Ovary (tissue), 9 donors: ENCODE results near the gene TMPRSS4. TPM values are rescaled to one million over a fixed set of nuclear protein-coding genes. Genes with fewer than 3 reads are reported as not detected.

Source experiments
- DNase-seq, 5 donors: peaks; one replicate each; pipeline ENCODE4 v3.0.0-alpha.2; 2019 to 2020
- H3K27ac ChIP-seq, 2 donors: fragments of 200-600 bp; one replicate each; pipeline versions ENCODE4 v1.5.1 to v1.8.0; 2019 to 2022
- H3K27me3 ChIP-seq: fragments of 200-600 bp; one replicate; pipeline ENCODE4 v1.8.0; 2022
- H3K36me3 ChIP-seq: fragments of 200-600 bp; sonication (generic); one replicate; pipeline ENCODE4 v1.5.1; 2019
- H3K4me1 ChIP-seq: one replicate; pipeline ENCODE4 v1.8.1; 2013; ENCODE audit warnings: mild to moderate bottlenecking, moderate library complexity; ENCODE audit not compliant: insufficient read depth
- H3K4me3 ChIP-seq: fragments of 200-600 bp; sonication (generic); one replicate; pipeline ENCODE4 v1.5.1; 2017
- H3K9me3 ChIP-seq, 2 donors: fragments of 200-600 bp in 1 of 2; sonication (generic) in 1 of 2; one replicate each; pipeline versions ENCODE4 v1.5.1 to v1.8.1; 2013 to 2019; ENCODE audit warnings: mild to moderate bottlenecking in 1 of 2, moderate library complexity in 1 of 2
- EP300 ChIP-seq: sonication (generic); formaldehyde crosslinking; IDR thresholded peaks from one replicate; pipeline ENCODE4 v1.6.1; 2017; ENCODE audit warnings: antibody characterized with exemption
- POLR2A ChIP-seq: fragments of 450-650 bp; IDR thresholded peaks from one replicate; pipeline ENCODE4 v1.6.1; 2017; ENCODE audit warnings: antibody characterized with exemption, mild to moderate bottlenecking, moderate library complexity
- WGBS, 3 donors: extraction: QIAGEN DNeasy Blood & Tissue Kit in 1 of 3; methylation state at CpG; one replicate each; pipeline versions ENCODE4 v1.1.5 to v1.1.7; 2013 to 2017; 5-methylcytosine and 5-hydroxymethylcytosine counted together
- intact Hi-C, 4 donors: fragments of 100-400 bp; cut with DNase I; formaldehyde crosslinking; loops; one replicate each; pipeline versions ENCODE4 v1.11.0 to v1.15.1; 2022 to 2023
- polyA plus RNA-seq, 2 donors: library from polyadenylated mRNA; stranded (reverse); fragments of 200-250 nt in 1 of 2; fragments of 350-450 nt in 1 of 2; fragmentation: Illumina TruSeq in 1 of 2; extraction: RNeasy Lipid Tissue Mini Kit (QIAGEN cat#74804) in 1 of 2; gene quantifications; one replicate each; pipeline ENCODE4 v1.2.3, GENCODE V29; 2013 to 2014
- total RNA-seq, 7 donors: library from RNA; depleted of rRNA in 2 of 7; stranded (reverse); fragments of >200 nt in 2 of 7; fragmentation: NEBNext Ultra II Directional in 3 of 7; extraction: Animal tissue kit (Norgen Biotek cat#: 25700) in 3 of 7; gene quantifications; one replicate each; pipeline versions ENCODE4 v1.1.0 to v1.2.4, GENCODE V29; 2016 to 2023
- TF ChIP-seq, protein P1 (sequence below), 3 donors: fragments of 450-650 bp in 2 of 3; fragments of 200-600 bp in 1 of 3; IDR thresholded peaks; one replicate each; pipeline versions ENCODE4 v1.5.1 to v1.8.0; 2016 to 2022; ENCODE audit warnings: antibody characterized with exemption in 3 of 3, mild to moderate bottlenecking in 1 of 3
- donor health status: DM: no; HTN: no; CAD: no; lungs with moderate emphysema.
- donor health status: DM: no; HTN: no; CAD: no.
- donor health status: Bipolar disorder and iron deficiency.
- donor health status: DM: yes; HTN: yes; CAD: no.
- donor health status: DM: no; HTN: no; CAD: no.
- donor health status: DM: yes; HTN: yes; CAD: no.

Gene TMPRSS4
- total and polyA plus RNA-seq, 9 donors = 0.20 to 2.3 (median 0.85) TPM; not detected in 5

DNA sequence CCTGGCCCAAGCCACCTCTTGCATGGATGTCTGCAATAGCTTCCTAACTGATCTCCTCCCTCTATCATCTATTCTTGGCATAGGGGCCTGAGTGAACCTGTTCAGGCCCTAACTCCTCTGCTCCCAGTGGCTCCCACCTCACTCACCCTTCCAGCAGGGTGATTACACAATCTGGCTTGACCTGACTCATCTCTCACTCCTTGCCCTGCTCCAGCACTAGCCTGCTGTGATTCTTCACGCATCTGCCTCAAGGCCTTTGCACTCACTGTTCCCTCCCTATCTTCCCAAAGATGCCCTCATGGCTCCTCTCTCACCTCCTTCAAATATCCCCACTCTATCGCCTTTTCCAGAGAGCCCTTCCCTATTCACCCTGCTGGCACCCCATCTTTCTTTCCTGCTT is 65.2 kb downstream of the TMPRSS4 start:
- intact Hi-C loops = loop anchor here in 1 of 4 donors (10.0 kb wide), 1 partner anchor 343 kb away; no protein-coding TSS in a partner anchor
- no peak overlapping the region for H3K27ac ChIP-seq
- H3K4me3 ChIP-seq = no peak overlapping the region
- no peak for DNase-seq
- H3K4me1 ChIP-seq = peaks cover 4% of the 10 kb centered on the region
- WGBS, 3 donors = 40 to 64% (median 57%) methylated on average over 2 of the region's 2 CpGs
- no peaks in the 10 kb centered on the region for H3K36me3 ChIP-seq
- TF ChIP-seq POLR2A = no peak
- TF ChIP-seq, protein P1, sequence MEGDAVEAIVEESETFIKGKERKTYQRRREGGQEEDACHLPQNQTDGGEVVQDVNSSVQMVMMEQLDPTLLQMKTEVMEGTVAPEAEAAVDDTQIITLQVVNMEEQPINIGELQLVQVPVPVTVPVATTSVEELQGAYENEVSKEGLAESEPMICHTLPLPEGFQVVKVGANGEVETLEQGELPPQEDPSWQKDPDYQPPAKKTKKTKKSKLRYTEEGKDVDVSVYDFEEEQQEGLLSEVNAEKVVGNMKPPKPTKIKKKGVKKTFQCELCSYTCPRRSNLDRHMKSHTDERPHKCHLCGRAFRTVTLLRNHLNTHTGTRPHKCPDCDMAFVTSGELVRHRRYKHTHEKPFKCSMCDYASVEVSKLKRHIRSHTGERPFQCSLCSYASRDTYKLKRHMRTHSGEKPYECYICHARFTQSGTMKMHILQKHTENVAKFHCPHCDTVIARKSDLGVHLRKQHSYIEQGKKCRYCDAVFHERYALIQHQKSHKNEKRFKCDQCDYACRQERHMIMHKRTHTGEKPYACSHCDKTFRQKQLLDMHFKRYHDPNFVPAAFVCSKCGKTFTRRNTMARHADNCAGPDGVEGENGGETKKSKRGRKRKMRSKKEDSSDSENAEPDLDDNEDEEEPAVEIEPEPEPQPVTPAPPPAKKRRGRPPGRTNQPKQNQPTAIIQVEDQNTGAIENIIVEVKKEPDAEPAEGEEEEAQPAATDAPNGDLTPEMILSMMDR (IDR thresholded peaks at IDR 0.05) = no peak
- no peak for TF ChIP-seq EP300
- H3K9me3 ChIP-seq = no peaks in the 10 kb centered on the region
- H3K27me3 ChIP-seq = no peaks in the 10 kb centered on the region

DNA sequence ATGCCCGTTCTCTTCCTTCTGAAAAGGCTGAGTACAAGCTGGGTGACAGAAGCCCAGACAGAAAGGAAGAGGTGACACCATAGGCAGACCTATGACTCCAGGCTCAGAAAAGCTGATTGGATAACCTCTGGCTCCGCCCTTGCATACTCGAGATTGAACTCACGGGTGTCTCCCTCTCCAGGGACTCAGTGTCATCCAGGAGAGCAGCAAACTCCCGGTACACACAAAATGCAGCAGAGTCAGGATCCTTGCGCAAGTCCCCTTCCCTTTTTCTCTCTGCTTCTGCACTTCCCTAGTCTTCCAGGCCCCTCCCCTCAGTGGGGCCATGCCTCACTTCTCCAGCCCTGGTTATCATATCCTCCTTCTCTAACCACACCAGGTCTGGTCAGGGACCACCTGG is 65.9 kb downstream of the TMPRSS4 start:
- DNase-seq = no peak
- Histone ChIP-seq H3K36me3 (no peaks in the 10 kb centered on the region), H3K27me3 (no peaks in the 10 kb centered on the region), H3K9me3 (no peaks in the 10 kb centered on the region), H3K4me1 (peaks cover 4% of the 10 kb centered on the region), H3K27ac (no peak overlapping the region), H3K4me3 (no peak overlapping the region)
- no peak for TF ChIP-seq EP300
- TF ChIP-seq POLR2A = no peak
- TF ChIP-seq, protein P1 (IDR thresholded peaks at IDR 0.05) = no peak
- intact Hi-C loops = loop anchor here in 1 of 4 donors (10.0 kb wide), 1 partner anchor 342 kb away; no protein-coding TSS in a partner anchor
- 43 to 60% (median 53%) methylated on average over 6 of the region's 6 CpGs for WGBS, 3 donors

DNA sequence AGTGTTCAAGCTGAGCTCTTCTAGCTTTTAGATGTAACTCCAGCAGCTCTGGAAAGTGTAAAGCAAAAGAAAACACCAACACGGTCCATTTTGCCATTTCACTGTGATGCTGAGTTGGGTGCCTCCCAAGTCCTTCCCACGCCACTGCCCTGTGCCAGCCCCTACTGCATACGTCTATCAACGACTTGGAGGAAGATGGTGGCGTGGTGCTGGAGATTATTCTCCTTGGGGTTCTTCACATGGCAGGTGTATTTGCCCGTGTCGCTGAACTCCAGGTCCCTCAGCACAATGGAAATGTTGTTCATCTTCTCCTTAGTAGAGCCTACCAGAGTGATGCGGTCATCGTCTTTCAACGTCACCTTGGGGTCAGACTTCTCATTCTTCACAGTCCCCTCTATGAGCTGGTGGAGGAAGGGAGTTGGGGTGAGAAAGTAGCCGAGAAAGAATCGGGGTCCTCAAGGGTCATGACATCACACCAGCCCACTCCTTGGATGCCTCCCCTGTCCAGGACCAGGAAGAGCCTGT is 66.8 kb downstream of the TMPRSS4 start:
- Histone ChIP-seq H3K9me3 (no peaks in the 10 kb centered on the region), H3K27me3 (no peaks in the 10 kb centered on the region), H3K4me1 (peaks cover 4% of the 10 kb centered on the region), H3K27ac (no peak overlapping the region), H3K4me3 (no peak overlapping the region), H3K36me3 (no peaks in the 10 kb centered on the region)
- no peak for DNase-seq
- WGBS, 3 donors = 60 to 71% (median 65%) methylated on average over 12 of the region's 12 CpGs
- intact Hi-C loops = loop anchor here in 1 of 4 donors (10.0 kb wide), 1 partner anchor 341 kb away; no protein-coding TSS in a partner anchor
- no peak for TF ChIP-seq POLR2A
- TF ChIP-seq EP300 = no peak
- TF ChIP-seq, protein P1 (IDR thresholded peaks at IDR 0.05) = no peak

DNA sequence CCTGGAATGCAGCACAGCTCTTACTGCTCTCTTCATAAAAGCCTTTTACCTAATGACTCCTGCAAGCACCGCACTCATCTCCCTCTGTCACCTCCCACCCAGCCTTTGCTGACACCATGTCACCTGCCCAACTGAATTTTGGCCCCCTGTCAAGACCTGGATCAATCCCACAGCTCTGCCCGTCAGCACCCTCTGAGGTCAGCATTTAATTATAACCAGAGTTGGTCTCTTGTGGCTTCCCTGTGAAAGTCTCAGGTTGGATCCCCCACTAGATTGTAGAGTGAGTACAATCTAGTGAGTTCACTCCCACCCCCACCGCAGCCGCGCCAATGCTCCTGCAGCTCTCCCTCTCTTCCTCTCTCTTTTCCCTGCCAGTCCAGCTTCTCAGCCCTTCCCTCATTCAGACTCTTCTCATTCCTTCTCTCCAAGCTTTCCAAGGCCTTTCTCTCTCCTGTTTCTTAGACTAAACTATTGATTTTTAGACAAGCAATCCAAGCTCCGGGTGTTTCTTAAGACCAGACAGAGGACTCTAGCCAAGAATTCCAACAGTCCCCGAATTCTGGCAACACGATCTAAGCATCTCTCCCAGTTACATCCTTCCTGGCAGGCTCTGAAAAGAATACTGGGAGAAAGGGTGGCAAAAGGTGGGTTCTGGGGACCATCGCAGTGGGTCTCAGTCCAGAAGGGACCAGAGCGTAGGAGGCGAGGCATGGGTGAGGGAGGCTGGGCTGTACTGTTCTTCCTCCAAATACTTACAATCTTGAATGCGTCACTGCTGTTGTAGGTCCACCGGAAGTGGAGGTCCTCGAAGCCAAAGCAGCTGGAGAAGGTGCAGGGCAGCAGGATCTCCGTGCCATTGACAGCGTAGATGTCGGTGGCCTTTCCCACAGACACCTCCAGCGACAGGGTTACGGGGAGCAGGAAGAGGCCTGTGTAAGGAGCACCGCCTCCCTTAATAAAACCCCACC is 67.7 kb downstream of the TMPRSS4 start:
- peaks cover 4% of the 10 kb centered on the region for H3K4me1 ChIP-seq
- TF ChIP-seq EP300 = no peak
- TF ChIP-seq, protein P1 (IDR thresholded peaks at IDR 0.05) = no peak
- TF ChIP-seq POLR2A = no peak
- no peaks in the 10 kb centered on the region for H3K27me3 ChIP-seq
- no peaks in the 10 kb centered on the region for H3K9me3 ChIP-seq
- H3K36me3 ChIP-seq = no peaks in the 10 kb centered on the region
- WGBS, 3 donors = 26 to 39% (median 29%) methylated on average over 20 of the region's 20 CpGs
- no peak overlapping the region for H3K4me3 ChIP-seq
- H3K27ac ChIP-seq = no peak overlapping the region
- intact Hi-C loops = loop anchor here in 1 of 4 donors (10.0 kb wide), 1 partner anchor 340 kb away; no protein-coding TSS in a partner anchor
- no peak for DNase-seq
